SIG-M5 treated with dmso at 0.1 percent for 504 hours (cell line): Measurements from ENCODE around the gene IQCB1.
"Not testable (repeated sequence)": the region's sequence is repeated elsewhere in the genome, so short reads cannot be mapped to it uniquely, and the experiment has no call there.

Source experiments
- DNase-seq: peaks from one replicate; lab custom pipeline; 2025; ENCODE audit not compliant: unreplicated experiment; lab: John Stamatoyannopoulos, UW

IQCB1 gene

GRCh38 chr3:121748680-121749275 lies 86.1 kb downstream of the IQCB1 start:
- DNase-seq, result peak; percentile 30

- no peak for DNase-seq
These were observed 86.9 kb downstream of the IQCB1 start for GRCh38 chr3:121747976-121748375.

GRCh38 chr3:121743106-121743505 lies 91.8 kb downstream of the IQCB1 start:
- DNase-seq, result not testable (repeated sequence)

GRCh38 chr3:121740896-121741295 lies 94.0 kb downstream of the IQCB1 start:
- no peak for DNase-seq

- no peak for DNase-seq
These were observed 95.0 kb downstream of the IQCB1 start for GRCh38 chr3:121739902-121740301.

- DNase-seq, result no peak
These were observed 97.2 kb downstream of the IQCB1 start for GRCh38 chr3:121737644-121738043.

GRCh38 chr3:121736112-121736511 lies 98.7 kb downstream of the IQCB1 start:
- no peak for DNase-seq

GRCh38 chr3:121735047-121735696 lies 99.7 kb downstream of the IQCB1 start:
- no peak for DNase-seq

- no peak for DNase-seq
These were observed 103.7 kb downstream of the IQCB1 start for GRCh38 chr3:121730940-121731687.

- DNase-seq, result peak; percentile 83
These were observed 110.7 kb downstream of the IQCB1 start for GRCh38 chr3:121724130-121724529.

- no peak for DNase-seq
These were observed 111.4 kb downstream of the IQCB1 start for GRCh38 chr3:121723485-121723884.

GRCh38 chr3:121722411-121722810 lies 112.4 kb downstream of the IQCB1 start:
- DNase-seq, result no peak

GRCh38 chr3:121720163-121720562 lies 114.7 kb downstream of the IQCB1 start:
- no peak for DNase-seq
